ENCODE measurements around the gene ZNF169. TPM values are rescaled to one million over a fixed set of nuclear protein-coding genes. Genes with fewer than 3 reads are reported as not detected.

The ZNF169 gene
- total RNA-seq, 4 donors from 2014 or later: 13.5 to 51.8 (median 29.7) TPM

GRCh38 chr9:94281101-94281500 lies 22.0 kb downstream of the ZNF169 start:
- no peak for DNase-seq
- H3K27ac ChIP-seq: no peak overlapping the region
- peaks cover 0 to 7% (median 0%) of the 10 kb centered on the region in 4 donors for H3K9me3 ChIP-seq
- H3K36me3 ChIP-seq: peaks cover 0 to 21% (median 0%) of the 10 kb centered on the region in 3 donors
- no peaks in the 10 kb centered on the region for H3K27me3 ChIP-seq
- TF ChIP-seq CTCF (IDR thresholded peaks at IDR 0.05): no peak
- TF ChIP-seq POLR2A (IDR thresholded peaks at IDR 0.05): no peak
- no peak overlapping the region for H3K4me3 ChIP-seq
- peaks cover 0 to 4% (median 0%) of the 10 kb centered on the region in 4 donors for H3K4me1 ChIP-seq

- no peak overlapping the region for H3K27ac ChIP-seq
- H3K27me3 ChIP-seq: no peaks in the 10 kb centered on the region
- no peak overlapping the region for H3K4me3 ChIP-seq
- H3K36me3 ChIP-seq: peaks cover 0 to 2% (median 0%) of the 10 kb centered on the region in 3 donors
- H3K9me3 ChIP-seq: no peaks in the 10 kb centered on the region
- no peak for TF ChIP-seq POLR2A (IDR thresholded peaks at IDR 0.05)
- TF ChIP-seq CTCF (IDR thresholded peaks at IDR 0.05): no peak
- no peak for DNase-seq
- H3K4me1 ChIP-seq: no peaks in the 10 kb centered on the region
Observed at GRCh38 chr9:94286116-94286515, 27.0 kb downstream of the ZNF169 start.

- peaks cover 0 to 8% (median 0%) of the 10 kb centered on the region in 3 donors for H3K36me3 ChIP-seq
Observed at GRCh38 chr9:94287877-94288513, 28.9 kb downstream of the ZNF169 start.

GRCh38 chr9:94289691-94290090 lies 30.6 kb downstream of the ZNF169 start:
- H3K36me3 ChIP-seq: peaks cover 0 to 23% (median 0%) of the 10 kb centered on the region in 3 donors

More at GRCh38 chr9:94287877-94288513, 28.9 kb downstream of the ZNF169 start:
- Histone ChIP-seq H3K9me3 (no peaks in the 10 kb centered on the region), H3K4me3 (no peak overlapping the region), H3K27ac (no peak overlapping the region), H3K4me1 (no peaks in the 10 kb centered on the region), H3K27me3 (no peaks in the 10 kb centered on the region)
- TF ChIP-seq CTCF (IDR thresholded peaks at IDR 0.05) (no peak), POLR2A (IDR thresholded peaks at IDR 0.05) (no peak)
- DNase-seq: no peak

GRCh38 chr9:94298949-94299599 lies 40.0 kb downstream of the ZNF169 start:
- Histone ChIP-seq H3K4me3 (no peak overlapping the region), H3K36me3 (peaks cover 0 to 12% (median 0%) of the 10 kb centered on the region in 3 donors), H3K27me3 (no peaks in the 10 kb centered on the region), H3K9me3 (no peaks in the 10 kb centered on the region), H3K4me1 (peaks cover 0 to 17% (median 0%) of the 10 kb centered on the region in 4 donors), H3K27ac (no peak overlapping the region)
- TF ChIP-seq CTCF (IDR thresholded peaks at IDR 0.05): no peak
- no peak for TF ChIP-seq POLR2A (IDR thresholded peaks at IDR 0.05)
- DNase-seq: no peak

More at GRCh38 chr9:94289691-94290090, 30.6 kb downstream of the ZNF169 start:
- no peak overlapping the region for H3K27ac ChIP-seq
- H3K4me3 ChIP-seq: no peak overlapping the region
- no peak for DNase-seq
- no peaks in the 10 kb centered on the region for H3K9me3 ChIP-seq
- no peaks in the 10 kb centered on the region for H3K4me1 ChIP-seq
- no peaks in the 10 kb centered on the region for H3K27me3 ChIP-seq
- TF ChIP-seq POLR2A (IDR thresholded peaks at IDR 0.05) (no peak), CTCF (IDR thresholded peaks at IDR 0.05) (no peak)

All from Peyer's patch (tissue), 4 donors.